HCT116 (cell line): ENCODE data around the gene HIPK3.

Source experiments
- EGR1 ChIP-seq: IDR thresholded peaks from 2 replicates; pipeline ENCODE4 v1.6.1; 2012; ENCODE audit warnings: low read depth
- POLR2A ChIP-seq: IDR thresholded peaks from 2 replicates; pipeline ENCODE4 v1.7.0; 2011; ENCODE audit warnings: borderline replicate concordance; ENCODE audit not compliant: insufficient read depth, insufficient read length; ENCODE audit errors: extremely low read depth
- POLR2AphosphoS5 ChIP-seq: IDR thresholded peaks from 2 replicates; pipeline ENCODE4 v1.6.1; 2011; ENCODE audit warnings: mild to moderate bottlenecking, low read depth, low read length, moderate library complexity
- SIN3A ChIP-seq: IDR thresholded peaks from 2 replicates; pipeline ENCODE4 v1.6.1; 2012; ENCODE audit warnings: low read depth
- SRF ChIP-seq: IDR thresholded peaks from 2 replicates; pipeline ENCODE4 v1.6.1; 2012; ENCODE audit warnings: low read depth
- TF ChIP-seq, protein P1 (sequence below), 3 experiments: fragments of 200-600 bp in 1 of 3; sonication (generic) in 1 of 3; IDR thresholded peaks in 2 of 3; conservative IDR thresholded peaks in 1 of 3; 2 replicates each; pipeline ENCODE4 v1.5.1; 2012 to 2017; ENCODE audit warnings: low read depth in 2 of 3, low read length in 2 of 3, antibody characterized with exemption in 1 of 3, borderline replicate concordance in 1 of 3, control low read depth in 1 of 3, mild to moderate bottlenecking in 1 of 3, mixed read lengths in 1 of 3, mixed run types in 1 of 3, moderate library complexity in 1 of 3; ENCODE audit not compliant: insufficient read depth in 1 of 3
- TF ChIP-seq, protein P2 (sequence below): IDR thresholded peaks from 2 replicates; pipeline ENCODE4 v1.6.1; 2012

DNA sequence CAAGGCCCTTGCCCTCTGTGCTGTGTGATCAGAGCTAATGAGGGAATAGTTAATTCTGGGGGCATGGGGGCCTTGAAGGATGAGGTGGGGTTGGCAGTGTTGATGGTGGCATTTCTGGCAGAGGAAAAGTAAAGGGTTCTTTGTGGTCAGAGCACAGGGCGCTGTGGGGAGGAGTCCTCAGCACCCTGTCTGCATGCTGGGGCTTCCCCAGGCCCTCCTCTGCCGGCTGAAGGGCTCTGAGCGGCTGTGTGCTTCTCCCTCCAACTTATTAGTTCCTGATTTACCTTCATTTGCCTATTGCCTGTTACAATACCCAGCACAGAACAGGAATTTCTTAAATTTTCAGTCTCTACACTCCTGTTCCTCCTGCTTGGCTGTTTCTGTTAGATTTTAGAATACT, 122.8 kb downstream of the HIPK3 start:
- TF ChIP-seq POLR2AphosphoS5 (no peak), POLR2A (no peak), SIN3A (no peak), EGR1 (no peak), SRF (no peak)
- TF ChIP-seq, protein P1, sequence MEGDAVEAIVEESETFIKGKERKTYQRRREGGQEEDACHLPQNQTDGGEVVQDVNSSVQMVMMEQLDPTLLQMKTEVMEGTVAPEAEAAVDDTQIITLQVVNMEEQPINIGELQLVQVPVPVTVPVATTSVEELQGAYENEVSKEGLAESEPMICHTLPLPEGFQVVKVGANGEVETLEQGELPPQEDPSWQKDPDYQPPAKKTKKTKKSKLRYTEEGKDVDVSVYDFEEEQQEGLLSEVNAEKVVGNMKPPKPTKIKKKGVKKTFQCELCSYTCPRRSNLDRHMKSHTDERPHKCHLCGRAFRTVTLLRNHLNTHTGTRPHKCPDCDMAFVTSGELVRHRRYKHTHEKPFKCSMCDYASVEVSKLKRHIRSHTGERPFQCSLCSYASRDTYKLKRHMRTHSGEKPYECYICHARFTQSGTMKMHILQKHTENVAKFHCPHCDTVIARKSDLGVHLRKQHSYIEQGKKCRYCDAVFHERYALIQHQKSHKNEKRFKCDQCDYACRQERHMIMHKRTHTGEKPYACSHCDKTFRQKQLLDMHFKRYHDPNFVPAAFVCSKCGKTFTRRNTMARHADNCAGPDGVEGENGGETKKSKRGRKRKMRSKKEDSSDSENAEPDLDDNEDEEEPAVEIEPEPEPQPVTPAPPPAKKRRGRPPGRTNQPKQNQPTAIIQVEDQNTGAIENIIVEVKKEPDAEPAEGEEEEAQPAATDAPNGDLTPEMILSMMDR (IDR thresholded peaks at IDR 0.05 in 2 of 3, conservative IDR thresholded peaks at IDR 0.05 in 1 of 3; ENCODE audit: borderline replicate concordance in 1 of 3, insufficient read depth in 1 of 3, low read depth in 2 of 3, low read length in 2 of 3), result no peak
- TF ChIP-seq, protein P2, sequence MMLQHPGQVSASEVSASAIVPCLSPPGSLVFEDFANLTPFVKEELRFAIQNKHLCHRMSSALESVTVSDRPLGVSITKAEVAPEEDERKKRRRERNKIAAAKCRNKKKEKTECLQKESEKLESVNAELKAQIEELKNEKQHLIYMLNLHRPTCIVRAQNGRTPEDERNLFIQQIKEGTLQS, result no peak
